Naive thymus-derived CD4-positive, alpha-beta T cell (primary cell): ENCODE results near the gene LEFTY2. TPM values are rescaled to one million over a fixed set of nuclear protein-coding genes. Genes with fewer than 3 reads are reported as not detected.

Source experiments
- ATAC-seq: fragments of 150-1000 bp; cut with Tn5 transposase; 2 replicates; pipeline ENCODE4 v1.10.0; 2021; ENCODE audit warnings: mild to moderate bottlenecking, moderate library complexity
- CTCF ChIA-PET: fragments of 350-600 bp; sonication (Branson Sonifier 250); formaldehyde crosslinking; loops from one replicate; lab custom pipeline; 2021; ENCODE audit warnings: antibody characterized with exemption; lab: Charles Lee
- POLR2A ChIA-PET: fragments of 350-600 bp; sonication (Branson Sonifier 250); formaldehyde crosslinking; loops from one replicate; lab custom pipeline; 2021; ENCODE audit warnings: antibody characterized with exemption, inconsistent platforms; lab: Charles Lee
- DNase-seq, 9 donors: peaks; one replicate each; pipeline versions ENCODE4 v3.0.0 to v3.0.0-alpha.2; 2020 to 2022; ENCODE audit warnings: mixed read lengths in 1 of 9
- H3K27ac ChIP-seq: one replicate; pipeline ENCODE4 v1.7.0; 2013; ENCODE audit warnings: mild to moderate bottlenecking, low read depth, low read length, moderate library complexity
- H3K27me3 ChIP-seq, 2 donors: one replicate each; pipeline ENCODE4 v1.7.0; 2013; ENCODE audit warnings: low read length in 2 of 2, mild to moderate bottlenecking in 2 of 2, moderate library complexity in 2 of 2; ENCODE audit not compliant: control insufficient read depth in 2 of 2, insufficient read depth in 2 of 2
- H3K36me3 ChIP-seq, 3 experiments: 1 replicate in 2 of 3; 2 replicates in 1 of 3; pipeline ENCODE4 v1.7.0; 2013; ENCODE audit warnings: low read length in 3 of 3, mild to moderate bottlenecking in 3 of 3, moderate library complexity in 1 of 3; ENCODE audit not compliant: insufficient read depth in 3 of 3, control insufficient read depth in 2 of 3
- H3K4me1 ChIP-seq, 2 donors: one replicate each; pipeline ENCODE4 v1.7.0; 2013; ENCODE audit warnings: low read length in 2 of 2, mild to moderate bottlenecking in 2 of 2, moderate library complexity in 1 of 2; ENCODE audit not compliant: control insufficient read depth in 2 of 2, insufficient read depth in 2 of 2
- H3K4me3 ChIP-seq: 2 replicates; pipeline ENCODE4 v1.7.0; 2013; ENCODE audit warnings: mild to moderate bottlenecking, low read length
- H3K9me3 ChIP-seq, 3 experiments: 1 replicate in 2 of 3; 2 replicates in 1 of 3; pipeline ENCODE4 v1.7.0; 2013; ENCODE audit warnings: low read length in 3 of 3; ENCODE audit not compliant: control insufficient read depth in 2 of 3
- H3K27ac Mint-ChIP-seq, 9 donors: one replicate each; pipeline ENCODE4 v1.8.0; 2020 to 2022; ENCODE audit warnings: mixed read lengths in 9 of 9, mild to moderate bottlenecking in 8 of 9, moderate library complexity in 5 of 9, inconsistent platforms in 2 of 9
- H3K27me3 Mint-ChIP-seq, 5 donors: one replicate each; pipeline ENCODE4 v1.8.0; 2021 to 2022; ENCODE audit warnings: mixed read lengths in 5 of 5, mild to moderate bottlenecking in 1 of 5
- H3K36me3 Mint-ChIP-seq, 5 donors: one replicate each; pipeline ENCODE4 v1.8.0; 2020 to 2022; ENCODE audit warnings: mixed read lengths in 5 of 5, mild to moderate bottlenecking in 3 of 5, inconsistent platforms in 1 of 5
- H3K4me1 Mint-ChIP-seq, 7 donors: one replicate each; pipeline ENCODE4 v1.8.0; 2020 to 2022; ENCODE audit warnings: mixed read lengths in 7 of 7, mild to moderate bottlenecking in 3 of 7, inconsistent platforms in 1 of 7
- H3K4me3 Mint-ChIP-seq, 10 donors: one replicate each; pipeline ENCODE4 v1.8.0; 2020 to 2022; ENCODE audit warnings: mild to moderate bottlenecking in 10 of 10, mixed read lengths in 10 of 10, moderate library complexity in 6 of 10, inconsistent platforms in 2 of 10
- H3K9me3 Mint-ChIP-seq, 11 donors: one replicate each; pipeline ENCODE4 v1.8.0; 2020 to 2022; ENCODE audit warnings: mixed read lengths in 11 of 11, mild to moderate bottlenecking in 4 of 11, inconsistent platforms in 1 of 11, moderate library complexity in 1 of 11
- intact Hi-C, 2 donors: fragments of 100-400 bp; cut with micrococcal nuclease; formaldehyde crosslinking; loops; one replicate each; pipeline ENCODE4 v1.15.1; 2023
- polyA plus RNA-seq, 2 donors: library from polyadenylated mRNA; unstranded; fragments of 300-500 nt; fragmentation: Illumina TruSeq; gene quantifications; one replicate each; pipeline ENCODE4 v1.2.3, GENCODE V29; 2021
- total RNA-seq, 6 experiments: library from RNA in 5 of 6; stranded (reverse) in 5 of 6; gene quantifications; 1 replicate in 5 of 6; 2 replicates in 1 of 6; pipeline ENCODE4 v1.2.3 and lab custom pipeline; 2021 to 2026

LEFTY2 gene
- total and polyA plus RNA-seq, 7 experiments from 2014 or later = 0.45 TPM; not detected in 6

GRCh38 chr1:225915538-225915991 lies 25.5 kb downstream of the LEFTY2 start:
- Histone ChIP-seq H3K4me3 (no peak overlapping the region), H3K9me3 (no peaks in the 10 kb centered on the region), H3K36me3 (peaks cover 0 to 31% (median 10%) of the 10 kb centered on the region in 3 experiments), H3K27ac (no peak overlapping the region), H3K27me3 (no peaks in the 10 kb centered on the region), H3K4me1 (peaks cover 3 to 28% of the 10 kb centered on the region in 2 donors)
- peaks cover 18 to 43% (median 29%) of the 10 kb centered on the region in 7 donors for H3K4me1 Mint-ChIP-seq
- CTCF ChIA-PET = interaction anchor here (0.6 to 1.5 kb wide), 2 partner anchors 37 to 390 kb away, joined by 3 to 10 read pairs; no protein-coding TSS in a partner anchor
- POLR2A ChIA-PET = interaction anchor here (1.7 to 13.8 kb wide), 3 partner anchors 9 to 36 kb away, joined by 4 to 152 read pairs (median 7); partner anchors contain the start of gene TMEM63A
- peaks cover 0 to 2% (median 0%) of the 10 kb centered on the region in 5 donors for H3K27me3 Mint-ChIP-seq
- H3K4me3 Mint-ChIP-seq = no peak overlapping the region
- intact Hi-C loops = no loop called here
- H3K9me3 Mint-ChIP-seq = no peaks in the 10 kb centered on the region
- H3K36me3 Mint-ChIP-seq = peaks cover 0 to 35% (median 13%) of the 10 kb centered on the region in 5 donors
- DNase-seq (no peak), ATAC-seq (no peak)
- no peak overlapping the region for H3K27ac Mint-ChIP-seq

GRCh38 chr1:225914947-225915346 lies 26.1 kb downstream of the LEFTY2 start:
- Histone ChIP-seq H3K9me3 (no peaks in the 10 kb centered on the region), H3K4me1 (peaks cover 8 to 28% of the 10 kb centered on the region in 2 donors), H3K27ac (no peak overlapping the region), H3K27me3 (no peaks in the 10 kb centered on the region), H3K4me3 (no peak overlapping the region), H3K36me3 (peaks cover 0 to 28% (median 10%) of the 10 kb centered on the region in 3 experiments)
- H3K4me1 Mint-ChIP-seq = peaks cover 19 to 43% (median 29%) of the 10 kb centered on the region in 7 donors
- no peak for ATAC-seq
- POLR2A ChIA-PET = interaction anchor here (1.2 to 13.8 kb wide), 3 partner anchors 17 to 137 kb away, joined by 5 to 152 read pairs (median 7); partner anchors contain the start of genes SRP9 and TMEM63A
- no peaks in the 10 kb centered on the region for H3K9me3 Mint-ChIP-seq
- intact Hi-C loops = loop anchor here in 1 of 2 donors (5.0 kb wide), 1 partner anchor 62 kb away; no protein-coding TSS in a partner anchor
- H3K27ac Mint-ChIP-seq = peak overlapping the region in 3 of 9 donors; percentile 21 to 88 (median 22)
- H3K36me3 Mint-ChIP-seq = peaks cover 0 to 33% (median 13%) of the 10 kb centered on the region in 5 donors
- H3K4me3 Mint-ChIP-seq = no peak overlapping the region
- DNase-seq = no peak
- H3K27me3 Mint-ChIP-seq = peaks cover 0 to 2% (median 0%) of the 10 kb centered on the region in 5 donors
- CTCF ChIA-PET = no interaction called here

- Mint-ChIP-seq H3K4me1 (peaks cover 19 to 43% (median 29%) of the 10 kb centered on the region in 7 donors), H3K36me3 (peaks cover 0 to 27% (median 13%) of the 10 kb centered on the region in 5 donors), H3K9me3 (no peaks in the 10 kb centered on the region), H3K27ac (peak overlapping the region in 1 of 9 donors; percentile 21), H3K27me3 (peaks cover 0 to 2% (median 0%) of the 10 kb centered on the region in 5 donors), H3K4me3 (no peak overlapping the region)
- Histone ChIP-seq H3K4me3 (no peak overlapping the region), H3K36me3 (peaks cover 0 to 28% (median 10%) of the 10 kb centered on the region in 3 experiments), H3K9me3 (no peaks in the 10 kb centered on the region), H3K27me3 (no peaks in the 10 kb centered on the region), H3K27ac (no peak overlapping the region), H3K4me1 (peaks cover 11 to 28% of the 10 kb centered on the region in 2 donors)
- ChIA-PET POLR2A (interaction anchor here (1.2 to 13.8 kb wide), 5 partner anchors 9 to 137 kb away, joined by 3 to 152 read pairs (median 5); partner anchors contain the start of genes PYCR2, SRP9 and TMEM63A), CTCF (interaction anchor here (0.6 kb wide), 1 partner anchor 20 kb away, joined by 3 read pairs; no protein-coding TSS in a partner anchor)
- ATAC-seq (no peak), DNase-seq (no peak)
- intact Hi-C loops = loop anchor here in 1 of 2 donors (5.0 kb wide), 1 partner anchor 63 kb away; no protein-coding TSS in a partner anchor
Observed at GRCh38 chr1:225914391-225914790, 26.6 kb downstream of the LEFTY2 start.

- H3K36me3 ChIP-seq = peaks cover 0 to 8% (median 0%) of the 10 kb centered on the region in 3 experiments
- peak overlapping the region; percentile 34 for H3K27ac ChIP-seq
- no peaks in the 10 kb centered on the region for H3K9me3 ChIP-seq
- Mint-ChIP-seq H3K9me3 (no peaks in the 10 kb centered on the region), H3K27me3 (peaks cover 0 to 5% (median 0%) of the 10 kb centered on the region in 5 donors), H3K4me1 (peaks cover 18 to 53% (median 35%) of the 10 kb centered on the region in 7 donors), H3K36me3 (peaks cover 0 to 10% (median 0%) of the 10 kb centered on the region in 5 donors), H3K27ac (peak overlapping the region in 7 of 9 donors; percentile 45 to 80 (median 68)), H3K4me3 (peak overlapping the region in 4 of 10 donors; percentile 5 to 51 (median 24))
- peak; percentile 88 for ATAC-seq
- no peak overlapping the region for H3K4me3 ChIP-seq
- intact Hi-C loops = loop anchor here (1.0 to 5.0 kb wide), 12 partner anchors 13 to 436 kb away; partner anchors contain the start of genes SRP9 (in 2 of the 2), PYCR2 (in 1 of the 2) and TMEM63A (in 1 of the 2)
- ChIA-PET CTCF (interaction anchor here (0.7 to 3.6 kb wide), 23 partner anchors 9 to 438 kb away, joined by 3 to 46 read pairs (median 5); partner anchors contain the start of genes SRP9 and TMEM63A), POLR2A (interaction anchor here (0.5 to 13.8 kb wide), 10 partner anchors 9 to 482 kb away, joined by 3 to 152 read pairs (median 6); partner anchors contain the start of genes LEFTY1, PYCR2, SRP9 and TMEM63A)
- peak; percentile 59 to 87 (median 75) for DNase-seq
- no peaks in the 10 kb centered on the region for H3K27me3 ChIP-seq
- H3K4me1 ChIP-seq = peaks cover 11 to 28% of the 10 kb centered on the region in 2 donors
Observed at GRCh38 chr1:225911191-225912130, 29.6 kb downstream of the LEFTY2 start.

- no peaks in the 10 kb centered on the region for H3K36me3 Mint-ChIP-seq
- H3K27me3 ChIP-seq = no peaks in the 10 kb centered on the region
- peaks cover 0 to 14% (median 0%) of the 10 kb centered on the region in 5 donors for H3K27me3 Mint-ChIP-seq
- peak overlapping the region in 6 of 10 donors; percentile 4 to 51 (median 16) for H3K4me3 Mint-ChIP-seq
- CTCF ChIA-PET = interaction anchor here (1.1 to 3.6 kb wide), 5 partner anchors 11 to 33 kb away, joined by 6 to 46 read pairs (median 7); partner anchors contain the start of gene TMEM63A
- intact Hi-C loops = no loop called here
- peaks cover 20 to 54% (median 51%) of the 10 kb centered on the region in 7 donors for H3K4me1 Mint-ChIP-seq
- H3K9me3 ChIP-seq = no peaks in the 10 kb centered on the region
- ATAC-seq (no peak), DNase-seq (no peak)
- no peak overlapping the region for H3K4me3 ChIP-seq
- H3K27ac ChIP-seq = no peak overlapping the region
- POLR2A ChIA-PET = interaction anchor here (0.6 to 13.8 kb wide), 11 partner anchors 12 to 132 kb away, joined by 4 to 152 read pairs (median 4); partner anchors contain the start of genes LEFTY1, PYCR2, SRP9 and TMEM63A
- peaks cover 11 to 32% of the 10 kb centered on the region in 2 donors for H3K4me1 ChIP-seq
- H3K27ac Mint-ChIP-seq = peak overlapping the region in 8 of 9 donors; percentile 6 to 92 (median 62)
- H3K36me3 ChIP-seq = no peaks in the 10 kb centered on the region
- no peaks in the 10 kb centered on the region for H3K9me3 Mint-ChIP-seq
Observed at GRCh38 chr1:225909477-225909876, 31.5 kb downstream of the LEFTY2 start.
